Measurements from ENCODE around the gene DUSP16. TPM values are rescaled to one million over a fixed set of nuclear protein-coding genes. Genes with fewer than 3 reads are reported as not detected.
A peak's percentile ranks its signal among the peaks of the same experiment; 100 is the strongest.
"Not testable (repeated sequence)": the region's sequence is repeated elsewhere in the genome, so short reads cannot be mapped to it uniquely, and the experiment has no call there.

The DUSP16 gene
- polyA plus RNA-seq, 3 donors, result 25.2 to 30.5 (median 26.7) TPM

- no peak for DNase-seq (ENCODE audit: extremely low read depth in 1 of 11, low read depth in 9 of 11, low spot score in 4 of 11)
Measured at GRCh38 chr12:12590961-12591360, 28.3 kb upstream of the DUSP16 start.

GRCh38 chr12:12588436-12588835, 25.8 kb upstream of the DUSP16 start:
- DNase-seq (ENCODE audit: extremely low read depth in 1 of 11, low read depth in 9 of 11, low spot score in 4 of 11), result not testable (repeated sequence)

DNA sequence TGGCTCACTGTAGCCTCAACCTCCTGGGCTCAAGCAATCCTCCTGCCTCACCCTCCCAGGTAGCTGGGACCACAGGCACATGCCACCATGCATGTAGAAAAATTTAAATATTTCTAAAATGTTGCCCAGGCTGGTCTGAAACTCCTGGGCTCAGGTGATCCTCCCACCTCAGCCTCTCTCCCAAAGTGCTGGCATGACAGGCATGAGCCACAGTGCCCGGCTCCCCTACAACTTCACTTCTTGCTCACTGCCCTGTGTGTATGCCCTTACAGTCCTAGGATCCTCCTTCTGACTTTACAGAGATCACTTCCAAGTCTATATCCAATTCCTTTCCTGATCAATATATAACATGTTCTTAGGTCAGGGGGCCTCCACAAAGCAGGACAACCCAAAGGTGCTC, 25.2 kb upstream of the DUSP16 start:
- no peak for DNase-seq (ENCODE audit: extremely low read depth in 1 of 11, low read depth in 9 of 11, low spot score in 4 of 11)

- no peak for DNase-seq (ENCODE audit: extremely low read depth in 1 of 11, low read depth in 9 of 11, low spot score in 4 of 11)
Measured at GRCh38 chr12:12586879-12587675, 24.4 kb upstream of the DUSP16 start.

DNA sequence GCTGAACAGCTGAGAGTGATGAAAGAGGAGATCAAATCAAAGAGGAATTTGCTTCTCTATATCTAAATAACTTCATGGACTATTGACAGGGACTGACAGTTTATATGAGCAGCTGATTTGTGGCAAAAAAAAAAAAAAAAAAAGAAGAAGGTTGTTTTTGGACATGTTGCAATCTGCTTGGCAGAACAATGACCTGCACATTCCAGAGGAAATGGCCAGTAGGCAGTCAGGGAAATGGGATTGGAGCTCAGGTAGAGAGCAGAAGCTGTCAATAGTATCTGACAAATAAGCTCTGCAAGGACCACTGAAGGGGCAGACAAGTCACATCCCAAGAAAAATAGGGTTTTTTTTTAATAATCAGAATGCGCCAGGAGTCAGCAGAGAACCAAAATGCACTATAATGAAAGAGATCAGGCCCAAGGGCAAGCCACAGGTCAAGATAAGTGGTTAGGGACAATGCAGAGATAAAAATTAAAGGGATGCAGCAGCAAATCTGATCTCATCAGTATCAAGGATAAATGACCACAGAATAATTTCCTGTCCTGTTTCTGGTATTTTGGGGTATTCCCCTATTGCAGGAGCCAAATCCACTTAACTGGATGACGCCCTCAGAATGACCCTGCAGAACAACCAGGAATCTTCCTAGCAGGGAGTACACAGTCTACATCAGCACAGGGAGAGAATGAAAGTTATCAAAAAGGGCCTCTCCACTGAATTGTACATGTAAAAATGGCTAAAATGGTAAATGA, 22.6 kb upstream of the DUSP16 start:
- no peak for DNase-seq (ENCODE audit: extremely low read depth in 1 of 11, low read depth in 9 of 11, low spot score in 4 of 11)

- no peak for DNase-seq (ENCODE audit: extremely low read depth in 1 of 11, low read depth in 9 of 11, low spot score in 4 of 11)
Measured at GRCh38 chr12:12583510-12584178, 21.0 kb upstream of the DUSP16 start.

- DNase-seq (ENCODE audit: extremely low read depth in 1 of 11, low read depth in 9 of 11, low spot score in 4 of 11), result peak in 1 of 11 donors; percentile 24
Measured at GRCh38 chr12:12582895-12583303, 20.2 kb upstream of the DUSP16 start.

GRCh38 chr12:12582193-12582881, 19.7 kb upstream of the DUSP16 start:
- no peak for DNase-seq (ENCODE audit: extremely low read depth in 1 of 11, low read depth in 9 of 11, low spot score in 4 of 11)

- DNase-seq (ENCODE audit: extremely low read depth in 1 of 11, low read depth in 9 of 11, low spot score in 4 of 11), result not testable (repeated sequence)
Measured at GRCh38 chr12:12580716-12581115, 18.1 kb upstream of the DUSP16 start.

DNA sequence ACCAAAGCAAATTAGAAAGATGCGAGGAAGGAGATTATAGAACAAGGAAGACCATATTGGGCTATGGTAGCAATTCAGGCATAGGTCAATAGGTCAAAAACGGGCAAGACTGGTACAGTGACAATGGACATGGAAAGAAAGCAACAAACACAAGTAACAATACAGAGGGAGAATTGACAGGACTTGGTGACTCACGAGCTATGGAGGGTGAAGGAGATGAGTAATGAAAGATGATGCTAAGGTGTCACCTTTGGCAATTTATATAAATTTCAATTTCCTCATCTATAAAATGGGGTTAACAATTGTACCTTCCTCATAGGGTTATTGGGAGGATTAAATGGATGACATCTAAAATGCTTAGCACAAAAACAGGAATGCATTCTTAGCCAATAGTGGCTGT, 15.1 kb upstream of the DUSP16 start:
- no peak for DNase-seq (ENCODE audit: extremely low read depth in 1 of 11, low read depth in 9 of 11, low spot score in 4 of 11)

- DNase-seq (ENCODE audit: extremely low read depth in 1 of 11, low read depth in 9 of 11, low spot score in 4 of 11), result no peak
Measured at GRCh38 chr12:12572659-12573058, 10.0 kb upstream of the DUSP16 start.

DNA sequence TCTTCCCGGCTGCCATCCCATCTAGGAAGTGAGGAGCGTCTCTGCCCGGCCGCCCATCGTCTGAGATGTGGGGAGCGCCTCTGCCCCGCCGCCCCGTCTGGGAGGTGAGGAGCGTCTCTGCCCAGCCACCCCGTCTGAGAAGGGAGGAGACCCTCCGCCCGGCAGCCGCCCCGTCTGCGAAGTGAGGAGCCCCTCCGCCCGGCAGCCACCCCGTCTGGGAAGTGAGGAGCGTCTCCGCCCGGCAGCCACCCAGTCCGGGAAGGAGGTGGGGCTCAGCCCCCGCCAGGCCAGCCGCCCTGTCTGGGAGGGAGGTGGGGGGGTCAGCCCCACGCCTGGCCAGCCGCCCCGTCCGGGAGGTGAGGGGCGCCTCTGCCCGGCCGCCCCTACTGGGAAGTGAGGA, 3.3 kb upstream of the DUSP16 start:
- DNase-seq (ENCODE audit: extremely low read depth in 1 of 11, low read depth in 9 of 11, low spot score in 4 of 11), result not testable (repeated sequence)

DNA sequence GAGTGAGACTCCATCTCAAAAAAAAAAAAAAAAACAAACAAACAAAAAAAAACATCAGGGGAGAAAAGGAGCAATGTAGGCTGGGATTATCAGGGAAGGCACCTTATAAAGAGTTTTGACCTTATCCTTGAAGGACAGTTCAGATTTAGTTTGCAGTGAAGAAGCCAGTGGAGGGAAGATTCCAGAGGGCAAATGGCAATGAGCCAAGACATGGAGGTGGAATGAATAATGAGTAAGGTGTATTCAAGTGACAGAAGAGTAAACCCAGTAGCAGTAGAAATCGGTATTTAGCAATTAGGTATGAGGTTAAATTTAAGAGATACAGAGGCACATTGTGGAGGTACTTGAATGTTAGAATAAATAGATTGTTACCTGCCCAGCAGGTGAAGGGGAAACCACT, 2.2 kb upstream of the DUSP16 start:
- no peak for DNase-seq (ENCODE audit: extremely low read depth in 1 of 11, low read depth in 9 of 11, low spot score in 4 of 11)

DNA sequence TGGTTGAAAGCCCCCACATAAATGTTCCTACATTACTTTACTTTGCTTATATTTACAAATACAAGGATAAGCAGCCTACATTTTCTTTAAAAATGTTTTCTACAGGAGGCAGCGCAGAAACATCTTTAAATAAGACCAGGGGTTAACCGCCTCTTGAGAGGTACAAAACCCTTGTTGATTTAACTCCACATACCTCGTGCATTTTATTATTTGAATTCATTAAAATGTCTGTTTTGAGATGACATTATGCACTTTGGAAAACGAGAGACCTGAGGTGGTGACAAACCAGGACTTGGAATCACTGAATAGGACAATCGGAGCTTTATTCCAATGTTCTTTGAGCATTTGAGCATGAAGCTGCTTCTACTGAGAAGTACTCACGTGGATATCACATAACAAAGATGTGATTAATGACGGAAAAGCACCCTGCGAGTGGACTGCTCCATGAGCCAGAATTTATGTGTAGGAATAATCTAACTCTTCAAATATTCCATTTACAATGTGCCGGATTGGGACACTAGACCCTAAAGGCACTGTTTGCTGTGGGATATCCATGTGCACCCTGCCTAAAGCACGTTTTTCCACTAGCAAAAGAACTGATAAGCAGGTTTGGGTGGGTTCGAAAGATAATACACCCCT, 746 bp upstream of the DUSP16 start:
- peak in 2 of 11 donors; percentile 18 to 34 for DNase-seq (ENCODE audit: extremely low read depth in 1 of 11, low read depth in 9 of 11, low spot score in 4 of 11)

- peak in 4 of 11 donors; percentile 14 to 39 (median 20) for DNase-seq (ENCODE audit: extremely low read depth in 1 of 11, low read depth in 9 of 11, low spot score in 4 of 11)
Measured at GRCh38 chr12:12562016-12562483, 613 bp downstream of the DUSP16 start.

DNA sequence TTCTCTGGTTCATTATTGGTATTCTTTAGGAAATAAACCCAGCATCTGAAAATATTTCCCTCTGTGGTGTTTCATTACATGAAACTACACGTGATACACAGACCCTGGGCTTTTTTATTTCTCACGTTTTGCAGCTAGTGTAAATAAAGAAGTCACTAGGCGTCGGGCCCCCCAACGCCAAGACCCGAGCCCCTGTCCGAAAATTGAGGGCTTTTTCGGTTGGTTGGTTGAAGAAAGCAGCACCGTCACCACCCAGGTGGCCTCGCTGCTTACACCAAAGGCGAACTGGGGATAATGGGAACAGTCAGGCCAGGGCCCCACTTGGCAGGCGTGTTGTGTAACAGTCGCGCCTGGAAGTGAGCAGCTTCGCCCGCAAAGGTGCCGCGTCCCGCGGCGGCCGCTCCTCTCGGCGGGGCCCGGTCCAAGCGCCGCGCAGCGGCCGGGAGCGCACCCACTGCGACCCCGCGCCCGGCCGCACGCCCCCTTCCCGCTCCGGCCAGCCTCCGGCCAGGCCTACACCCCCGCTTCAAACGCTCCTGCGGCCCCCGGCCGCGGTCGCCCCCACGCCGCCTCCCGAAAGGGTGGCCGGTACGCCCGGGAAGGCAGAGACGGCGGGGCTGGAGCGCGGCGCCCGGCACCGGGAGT, 1.2 kb downstream of the DUSP16 start:
- peak in 7 of 11 donors; percentile 16 to 52 (median 38) for DNase-seq (ENCODE audit: extremely low read depth in 1 of 11, low read depth in 9 of 11, low spot score in 4 of 11)

GRCh38 chr12:12560587-12561370, 1.9 kb downstream of the DUSP16 start:
- peak in 9 of 11 donors; percentile 31 to 72 (median 53) for DNase-seq (ENCODE audit: extremely low read depth in 1 of 11, low read depth in 9 of 11, low spot score in 4 of 11)

Data from renal cortex interstitium (tissue), 11 donors.